DMS79 treated with DMSO at 0.1 percent for 48 hours (cell line): ENCODE results near the gene DVL3.
"Not testable (repeated sequence)": the region's sequence is repeated elsewhere in the genome, so short reads cannot be mapped to it uniquely, and the experiment has no call there.

ENCODE experiments used
- DNase-seq: peaks from one replicate; lab custom pipeline; 2025; lab: John Stamatoyannopoulos, UW

Gene DVL3

GRCh38 chr3:184155644-184156521 is 706 bp downstream of the DVL3 start:
- no peak for DNase-seq

GRCh38 chr3:184156522-184156955 is 1.4 kb downstream of the DVL3 start:
- peak; percentile 22 for DNase-seq

- no peak for DNase-seq
These were observed 2.0 kb downstream of the DVL3 start for GRCh38 chr3:184157206-184157605.

- DNase-seq: no peak
These were observed 3.2 kb downstream of the DVL3 start for GRCh38 chr3:184158404-184158803.

GRCh38 chr3:184160456-184160855 is 5.3 kb downstream of the DVL3 start:
- no peak for DNase-seq

- DNase-seq: not testable (repeated sequence)
These were observed 7.4 kb downstream of the DVL3 start for GRCh38 chr3:184162571-184163070.

- no peak for DNase-seq
These were observed 9.6 kb downstream of the DVL3 start for GRCh38 chr3:184164648-184165330.

- DNase-seq: no peak
These were observed 10.4 kb downstream of the DVL3 start for GRCh38 chr3:184165543-184165942.

GRCh38 chr3:184166671-184167070 is 11.5 kb downstream of the DVL3 start:
- DNase-seq: no peak

- DNase-seq: no peak
These were observed 12.6 kb downstream of the DVL3 start for GRCh38 chr3:184167786-184168185.

- no peak for DNase-seq
These were observed 13.4 kb downstream of the DVL3 start for GRCh38 chr3:184168363-184169120.

GRCh38 chr3:184169896-184170875 is 15.0 kb downstream of the DVL3 start:
- no peak for DNase-seq

GRCh38 chr3:184171562-184171961 is 16.4 kb downstream of the DVL3 start:
- no peak for DNase-seq

- DNase-seq: no peak
These were observed 17.6 kb downstream of the DVL3 start for GRCh38 chr3:184172681-184173373.

- DNase-seq: no peak
These were observed 18.2 kb downstream of the DVL3 start for GRCh38 chr3:184173374-184173722.

GRCh38 chr3:184174284-184174645 is 19.1 kb downstream of the DVL3 start:
- DNase-seq: no peak

- peak; percentile 99 for DNase-seq
These were observed 19.7 kb downstream of the DVL3 start, which contains the start of gene AP2M1 for GRCh38 chr3:184174646-184175492. TSS of gene AP2M1 (plus strand) at chr3:184174855. CDS start at chr3:184176994, 2,139 bp downstream.

- DNase-seq: no peak
These were observed 20.3 kb downstream of the DVL3 start for GRCh38 chr3:184175506-184175905.

- DNase-seq: no peak
These were observed 20.8 kb downstream of the DVL3 start for GRCh38 chr3:184175981-184176376.
